ENCODE measurements around the gene VSNL1.

VSNL1 gene

GRCh38 chr2:17576802-17577201 lies 36.3 kb downstream of the VSNL1 start:
- intact Hi-C loops (cut with DNase I), result no loop called here
- DNase-seq, result no peak

GRCh38 chr2:17578466-17578928 lies 38.0 kb downstream of the VSNL1 start:
- intact Hi-C loops (cut with DNase I), result no loop called here
- DNase-seq, result no peak

- intact Hi-C loops (cut with DNase I), result no loop called here
Measured at GRCh38 chr2:17579605-17580318, 39.3 kb downstream of the VSNL1 start.

GRCh38 chr2:17580319-17580715 lies 39.8 kb downstream of the VSNL1 start:
- intact Hi-C loops (cut with DNase I), result no loop called here

More at GRCh38 chr2:17579605-17580318, 39.3 kb downstream of the VSNL1 start:
- no peak for DNase-seq

GRCh38 chr2:17581831-17582230 lies 41.3 kb downstream of the VSNL1 start:
- DNase-seq, result no peak
- intact Hi-C loops (cut with DNase I), result no loop called here

More at GRCh38 chr2:17580319-17580715, 39.8 kb downstream of the VSNL1 start:
- no peak for DNase-seq

- DNase-seq, result no peak
- intact Hi-C loops (cut with DNase I), result no loop called here
Measured at GRCh38 chr2:17583166-17583565, 42.7 kb downstream of the VSNL1 start.

- intact Hi-C loops (cut with DNase I), result no loop called here
- DNase-seq, result no peak
Measured at GRCh38 chr2:17583646-17584045, 43.1 kb downstream of the VSNL1 start.

GRCh38 chr2:17584689-17585088 lies 44.2 kb downstream of the VSNL1 start:
- DNase-seq, result no peak
- intact Hi-C loops (cut with DNase I), result no loop called here

GRCh38 chr2:17587469-17587868 lies 47.0 kb downstream of the VSNL1 start:
- intact Hi-C loops (cut with DNase I), result no loop called here
- DNase-seq, result no peak

GRCh38 chr2:17588031-17588430 lies 47.5 kb downstream of the VSNL1 start:
- DNase-seq, result no peak
- intact Hi-C loops (cut with DNase I), result no loop called here

GRCh38 chr2:17589406-17590035 lies 49.0 kb downstream of the VSNL1 start:
- intact Hi-C loops (cut with DNase I), result no loop called here
- no peak for DNase-seq

- DNase-seq, result no peak
- intact Hi-C loops (cut with DNase I), result no loop called here
Measured at GRCh38 chr2:17590342-17590911, 49.9 kb downstream of the VSNL1 start.

- intact Hi-C loops (cut with DNase I), result no loop called here
- DNase-seq, result no peak
Measured at GRCh38 chr2:17591846-17592245, 51.4 kb downstream of the VSNL1 start.

- intact Hi-C loops (cut with DNase I), result no loop called here
- no peak for DNase-seq
Measured at GRCh38 chr2:17592731-17593409, 52.4 kb downstream of the VSNL1 start.

GRCh38 chr2:17593445-17593840 lies 52.9 kb downstream of the VSNL1 start:
- intact Hi-C loops (cut with DNase I), result no loop called here
- DNase-seq, result no peak

- DNase-seq, result no peak
- intact Hi-C loops (cut with DNase I), result no loop called here
Measured at GRCh38 chr2:17593841-17594491, 53.5 kb downstream of the VSNL1 start.

GRCh38 chr2:17594533-17595401 lies 54.3 kb downstream of the VSNL1 start:
- no peak for DNase-seq
- intact Hi-C loops (cut with DNase I), result no loop called here

GRCh38 chr2:17599617-17600016 lies 59.1 kb downstream of the VSNL1 start:
- intact Hi-C loops (cut with DNase I), result no loop called here
- no peak for DNase-seq

All from head of caudate nucleus (tissue), 42 donors.